Measurements from ENCODE around the gene AREL1. TPM values are rescaled to one million over a fixed set of nuclear protein-coding genes. Genes with fewer than 3 reads are reported as not detected.

Gene AREL1
- total RNA-seq, 1 experiment from 2014 or later, result 45.9 TPM

DNA sequence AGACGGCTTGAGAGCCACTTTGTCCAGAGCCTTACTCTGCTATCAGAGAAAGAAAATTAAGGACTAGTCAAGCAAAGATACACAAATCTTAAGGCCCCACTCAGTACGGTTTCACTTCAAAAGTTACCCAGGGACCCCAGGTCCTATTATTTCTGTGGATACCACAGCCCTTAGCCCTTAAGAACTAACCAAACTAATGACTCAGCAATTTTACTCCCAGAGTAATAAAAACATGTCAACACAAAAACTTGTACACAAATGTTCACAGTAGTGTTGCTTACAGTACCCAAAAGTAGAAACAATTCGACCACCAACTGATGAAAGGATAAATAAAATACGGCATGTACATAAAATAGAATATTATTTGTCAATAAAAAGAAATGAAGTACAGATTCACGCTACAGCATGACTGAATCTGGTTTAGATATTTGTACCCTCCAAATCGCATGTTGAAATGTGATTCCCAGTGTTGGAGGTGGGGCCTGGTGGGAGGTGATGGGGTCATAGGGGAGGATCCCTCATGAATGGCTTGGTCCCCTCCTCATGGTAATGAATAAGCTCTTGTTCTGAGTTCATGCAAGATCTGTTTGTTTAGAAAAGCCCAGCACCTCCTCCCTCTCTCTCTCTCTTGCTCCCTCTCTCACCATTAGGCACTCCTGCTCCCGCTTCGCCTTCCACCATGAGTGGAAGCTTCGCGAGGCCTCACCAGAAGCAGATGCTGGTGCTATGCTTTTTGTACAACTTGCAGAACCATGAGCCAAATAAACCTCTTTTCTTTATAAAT, 30.5 kb downstream of the AREL1 start:
- ChIA-PET CTCF (no interaction called here), RAD21 (ENCODE audit: low non-redundant PET in 1 of 2, low total read pairs in 2 of 2, uncharacterized antibody in 2 of 2, unreplicated experiment in 2 of 2) (no interaction called here), POLR2A (no interaction called here)
- H2AFZ ChIP-seq (ENCODE audit: low read depth, low read length, poor library complexity, severe bottlenecking), result no peak overlapping the region
- intact Hi-C loops (cut with micrococcal nuclease), result no loop called here
- H3K36me3 ChIP-seq (ENCODE audit: control insufficient read depth in 1 of 2, insufficient read depth in 2 of 2, low read length in 2 of 2), result peaks cover 17 to 28% of the 10 kb centered on the region in 2 experiments
- ATAC-seq (no peak), DNase-seq (ENCODE audit: low read depth, low spot score) (no peak)
- no peaks in the 10 kb centered on the region for H3K9me3 ChIP-seq (ENCODE audit: control insufficient read depth in 1 of 2, insufficient read depth in 1 of 2, low read depth in 1 of 2, low read length in 2 of 2)
- no peak overlapping the region for H3K27ac ChIP-seq (ENCODE audit: low read depth, low read length)
- BruUV-seq (replicated peaks), result no TSS peak
- H3K4me3 ChIP-seq (replicated peaks in 1 of 2; ENCODE audit: low read depth in 1 of 2, low read length in 2 of 2), result no peak overlapping the region
- TF ChIP-seq CEBPB (IDR thresholded peaks at IDR 0.05; ENCODE audit: low read depth), result no peak
- no peak for TF ChIP-seq SIN3A (IDR thresholded peaks at IDR 0.05; ENCODE audit: low read depth)
- TF ChIP-seq, protein P1, sequence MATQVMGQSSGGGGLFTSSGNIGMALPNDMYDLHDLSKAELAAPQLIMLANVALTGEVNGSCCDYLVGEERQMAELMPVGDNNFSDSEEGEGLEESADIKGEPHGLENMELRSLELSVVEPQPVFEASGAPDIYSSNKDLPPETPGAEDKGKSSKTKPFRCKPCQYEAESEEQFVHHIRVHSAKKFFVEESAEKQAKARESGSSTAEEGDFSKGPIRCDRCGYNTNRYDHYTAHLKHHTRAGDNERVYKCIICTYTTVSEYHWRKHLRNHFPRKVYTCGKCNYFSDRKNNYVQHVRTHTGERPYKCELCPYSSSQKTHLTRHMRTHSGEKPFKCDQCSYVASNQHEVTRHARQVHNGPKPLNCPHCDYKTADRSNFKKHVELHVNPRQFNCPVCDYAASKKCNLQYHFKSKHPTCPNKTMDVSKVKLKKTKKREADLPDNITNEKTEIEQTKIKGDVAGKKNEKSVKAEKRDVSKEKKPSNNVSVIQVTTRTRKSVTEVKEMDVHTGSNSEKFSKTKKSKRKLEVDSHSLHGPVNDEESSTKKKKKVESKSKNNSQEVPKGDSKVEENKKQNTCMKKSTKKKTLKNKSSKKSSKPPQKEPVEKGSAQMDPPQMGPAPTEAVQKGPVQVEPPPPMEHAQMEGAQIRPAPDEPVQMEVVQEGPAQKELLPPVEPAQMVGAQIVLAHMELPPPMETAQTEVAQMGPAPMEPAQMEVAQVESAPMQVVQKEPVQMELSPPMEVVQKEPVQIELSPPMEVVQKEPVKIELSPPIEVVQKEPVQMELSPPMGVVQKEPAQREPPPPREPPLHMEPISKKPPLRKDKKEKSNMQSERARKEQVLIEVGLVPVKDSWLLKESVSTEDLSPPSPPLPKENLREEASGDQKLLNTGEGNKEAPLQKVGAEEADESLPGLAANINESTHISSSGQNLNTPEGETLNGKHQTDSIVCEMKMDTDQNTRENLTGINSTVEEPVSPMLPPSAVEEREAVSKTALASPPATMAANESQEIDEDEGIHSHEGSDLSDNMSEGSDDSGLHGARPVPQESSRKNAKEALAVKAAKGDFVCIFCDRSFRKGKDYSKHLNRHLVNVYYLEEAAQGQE (IDR thresholded peaks at IDR 0.05; ENCODE audit: low read depth), result no peak
- TF ChIP-seq POLR2A (IDR thresholded peaks at IDR 0.05; ENCODE audit: borderline replicate concordance, extremely low read depth, insufficient read depth, insufficient read length), result no peak
- no peak for TF ChIP-seq ELF1 (IDR thresholded peaks at IDR 0.05; ENCODE audit: borderline replicate concordance, low read depth)
- TF ChIP-seq, protein P2, sequence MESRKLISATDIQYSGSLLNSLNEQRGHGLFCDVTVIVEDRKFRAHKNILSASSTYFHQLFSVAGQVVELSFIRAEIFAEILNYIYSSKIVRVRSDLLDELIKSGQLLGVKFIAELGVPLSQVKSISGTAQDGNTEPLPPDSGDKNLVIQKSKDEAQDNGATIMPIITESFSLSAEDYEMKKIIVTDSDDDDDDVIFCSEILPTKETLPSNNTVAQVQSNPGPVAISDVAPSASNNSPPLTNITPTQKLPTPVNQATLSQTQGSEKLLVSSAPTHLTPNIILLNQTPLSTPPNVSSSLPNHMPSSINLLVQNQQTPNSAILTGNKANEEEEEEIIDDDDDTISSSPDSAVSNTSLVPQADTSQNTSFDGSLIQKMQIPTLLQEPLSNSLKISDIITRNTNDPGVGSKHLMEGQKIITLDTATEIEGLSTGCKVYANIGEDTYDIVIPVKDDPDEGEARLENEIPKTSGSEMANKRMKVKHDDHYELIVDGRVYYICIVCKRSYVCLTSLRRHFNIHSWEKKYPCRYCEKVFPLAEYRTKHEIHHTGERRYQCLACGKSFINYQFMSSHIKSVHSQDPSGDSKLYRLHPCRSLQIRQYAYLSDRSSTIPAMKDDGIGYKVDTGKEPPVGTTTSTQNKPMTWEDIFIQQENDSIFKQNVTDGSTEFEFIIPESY (IDR thresholded peaks at IDR 0.05; ENCODE audit: extremely low read depth, insufficient replicate concordance, low read length), result no peak
- TF ChIP-seq EZH2phosphoT487 (IDR thresholded peaks at IDR 0.05; ENCODE audit: borderline replicate concordance), result no peak
- TF ChIP-seq SRF (IDR thresholded peaks at IDR 0.05; ENCODE audit: low read depth), result no peak
- TF ChIP-seq, protein P3, sequence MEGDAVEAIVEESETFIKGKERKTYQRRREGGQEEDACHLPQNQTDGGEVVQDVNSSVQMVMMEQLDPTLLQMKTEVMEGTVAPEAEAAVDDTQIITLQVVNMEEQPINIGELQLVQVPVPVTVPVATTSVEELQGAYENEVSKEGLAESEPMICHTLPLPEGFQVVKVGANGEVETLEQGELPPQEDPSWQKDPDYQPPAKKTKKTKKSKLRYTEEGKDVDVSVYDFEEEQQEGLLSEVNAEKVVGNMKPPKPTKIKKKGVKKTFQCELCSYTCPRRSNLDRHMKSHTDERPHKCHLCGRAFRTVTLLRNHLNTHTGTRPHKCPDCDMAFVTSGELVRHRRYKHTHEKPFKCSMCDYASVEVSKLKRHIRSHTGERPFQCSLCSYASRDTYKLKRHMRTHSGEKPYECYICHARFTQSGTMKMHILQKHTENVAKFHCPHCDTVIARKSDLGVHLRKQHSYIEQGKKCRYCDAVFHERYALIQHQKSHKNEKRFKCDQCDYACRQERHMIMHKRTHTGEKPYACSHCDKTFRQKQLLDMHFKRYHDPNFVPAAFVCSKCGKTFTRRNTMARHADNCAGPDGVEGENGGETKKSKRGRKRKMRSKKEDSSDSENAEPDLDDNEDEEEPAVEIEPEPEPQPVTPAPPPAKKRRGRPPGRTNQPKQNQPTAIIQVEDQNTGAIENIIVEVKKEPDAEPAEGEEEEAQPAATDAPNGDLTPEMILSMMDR (IDR thresholded peaks at IDR 0.05 in 2 of 3, conservative IDR thresholded peaks at IDR 0.05 in 1 of 3; ENCODE audit: borderline replicate concordance in 1 of 3, insufficient read depth in 1 of 3, low read depth in 2 of 3, low read length in 2 of 3), result no peak
- TF ChIP-seq EGR1 (IDR thresholded peaks at IDR 0.05; ENCODE audit: low read depth), result no peak
- no peak for TF ChIP-seq SP1 (IDR thresholded peaks at IDR 0.05; ENCODE audit: low read depth)
- H3K9ac ChIP-seq (ENCODE audit: low read length), result no peak overlapping the region
- H3K27me3 ChIP-seq (ENCODE audit: insufficient read depth, low read length), result no peaks in the 10 kb centered on the region
- H3K4me1 ChIP-seq (ENCODE audit: control insufficient read depth in 1 of 2, insufficient read depth in 2 of 2, low read length in 2 of 2), result no peaks in the 10 kb centered on the region
- no peaks in the 10 kb centered on the region for H3K9me2 ChIP-seq (ENCODE audit: insufficient read depth)
- no peaks in the 10 kb centered on the region for H4K20me1 ChIP-seq (ENCODE audit: insufficient read depth)
- H3K4me2 ChIP-seq (ENCODE audit: low read length), result no peak overlapping the region
- H3K79me2 ChIP-seq (ENCODE audit: insufficient read depth, low read length), result no peaks in the 10 kb centered on the region
